Small intestine (tissue), 7 donors: ENCODE data around the gene PTHLH. TPM values are rescaled to one million over a fixed set of nuclear protein-coding genes. Genes with fewer than 3 reads are reported as not detected.

Experiments
- DNase-seq, 2 donors: peaks; one replicate each; pipeline versions ENCODE4 v3.0.0 to v3.0.0-alpha.2; 2013
- FAIRE-seq: peaks from 2 replicates; lab custom pipeline; 2012; peaks lifted over from hg19 to GRCh38; lab: Jason Lieb, UNC
- H3K27ac ChIP-seq, 3 donors: one replicate each; pipeline ENCODE4 v1.5.1; 2013; ENCODE audit warnings: low read length in 2 of 3, mild to moderate bottlenecking in 2 of 3, control low read depth in 1 of 3, inconsistent platforms in 1 of 3, low read depth in 1 of 3, moderate library complexity in 1 of 3
- H3K27me3 ChIP-seq, 3 donors: one replicate each; pipeline ENCODE4 v1.6.1; 2013; ENCODE audit warnings: low read length in 3 of 3, inconsistent platforms in 1 of 3; ENCODE audit not compliant: control insufficient read depth in 3 of 3, insufficient read depth in 3 of 3
- H3K36me3 ChIP-seq, 3 donors: one replicate each; pipeline ENCODE4 v1.6.1; 2013; ENCODE audit warnings: low read length in 3 of 3, inconsistent platforms in 1 of 3, low read depth in 1 of 3, mild to moderate bottlenecking in 1 of 3, moderate library complexity in 1 of 3; ENCODE audit not compliant: control insufficient read depth in 3 of 3, insufficient read depth in 2 of 3
- H3K4me1 ChIP-seq, 3 donors: one replicate each; pipeline ENCODE4 v1.6.1; 2013; ENCODE audit warnings: low read length in 2 of 3, inconsistent platforms in 1 of 3, low read depth in 1 of 3, mild to moderate bottlenecking in 1 of 3, moderate library complexity in 1 of 3; ENCODE audit not compliant: control insufficient read depth in 3 of 3, insufficient read depth in 2 of 3
- H3K4me3 ChIP-seq, 3 donors: one replicate each; pipeline ENCODE4 v1.5.1; 2013; ENCODE audit warnings: low read length in 3 of 3, control low read depth in 1 of 3, inconsistent platforms in 1 of 3, low read depth in 1 of 3, mild to moderate bottlenecking in 1 of 3, moderate library complexity in 1 of 3
- H3K9me3 ChIP-seq, 2 donors: one replicate each; pipeline ENCODE4 v1.6.1; 2013; ENCODE audit warnings: low read depth in 1 of 2, low read length in 1 of 2; ENCODE audit not compliant: control insufficient read depth in 2 of 2, insufficient read depth in 1 of 2
- WGBS, 3 donors: extraction: QIAGEN DNeasy Blood & Tissue Kit; methylation state at CpG; one replicate each; pipeline ENCODE4 v1.1.7; 2013; 5-methylcytosine and 5-hydroxymethylcytosine counted together
- polyA plus RNA-seq, 4 donors: library from polyadenylated mRNA; stranded (reverse) in 3 of 4; unstranded in 1 of 4; fragments of 200-250 nt in 3 of 4; fragments of 120-200 nt in 1 of 4; gene quantifications; one replicate each; pipeline versions ENCODE4 v1.2.1 to v1.2.3, GENCODE V29; 2013
- donor health status: healthy with polysubstance abuse.
- donor health status: control.
- donor health status: control.
- donor health status: Bipolar disorder and iron deficiency.
- donor health status: healthy.

The PTHLH gene
- polyA plus RNA-seq, 4 donors, result 0.15 to 0.55 (median 0.54) TPM; not detected in 1

DNA sequence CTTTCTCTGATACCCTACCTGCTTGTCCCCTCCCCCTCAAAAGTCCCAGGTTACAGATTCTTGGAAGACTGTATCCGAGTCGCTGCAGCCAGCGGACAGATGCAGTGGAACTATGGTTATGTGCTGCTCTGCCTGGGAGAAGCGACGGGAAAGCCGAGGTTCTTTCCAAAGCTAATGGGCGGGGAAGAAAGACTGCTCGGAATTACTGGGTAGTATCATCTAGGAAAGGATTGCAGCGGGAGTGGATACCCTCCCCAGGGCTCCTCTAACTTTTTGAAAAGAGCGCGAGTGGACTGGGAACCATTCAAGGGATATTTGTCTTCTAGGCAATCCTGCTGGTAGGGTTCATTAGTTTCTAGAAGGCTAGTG is 1.4 kb downstream of the PTHLH start:
- Histone ChIP-seq H3K27ac (no peak overlapping the region), H3K27me3 (peaks cover 13 to 71% (median 37%) of the 10 kb centered on the region in 3 donors), H3K4me3 (no peak overlapping the region), H3K4me1 (peaks cover 3 to 12% (median 4%) of the 10 kb centered on the region in 3 donors), H3K9me3 (no peaks in the 10 kb centered on the region), H3K36me3 (no peaks in the 10 kb centered on the region)
- no peak for FAIRE-seq
- DNase-seq, result peak in 1 of 2 donors; percentile 18
- 9 to 14% (median 11%) methylated on average over 11 of the region's 11 CpGs for WGBS, 3 donors

GRCh38 chr12:27970401-27971120 is 2.0 kb downstream of the PTHLH start:
- peaks cover 11 to 66% (median 32%) of the 10 kb centered on the region in 3 donors for H3K27me3 ChIP-seq
- DNase-seq (peak in 1 of 2 donors; percentile 39), FAIRE-seq (no peak)
- H3K4me3 ChIP-seq, result peak overlapping the region in 1 of 3 donors; percentile 55
- H3K9me3 ChIP-seq, result no peaks in the 10 kb centered on the region
- 1 to 4% (median 4%) methylated on average over 51 to 69 of the region's 69 CpGs for WGBS, 3 donors
- no peak overlapping the region for H3K27ac ChIP-seq
- peaks cover 3 to 12% (median 4%) of the 10 kb centered on the region in 3 donors for H3K4me1 ChIP-seq
- no peaks in the 10 kb centered on the region for H3K36me3 ChIP-seq

DNA sequence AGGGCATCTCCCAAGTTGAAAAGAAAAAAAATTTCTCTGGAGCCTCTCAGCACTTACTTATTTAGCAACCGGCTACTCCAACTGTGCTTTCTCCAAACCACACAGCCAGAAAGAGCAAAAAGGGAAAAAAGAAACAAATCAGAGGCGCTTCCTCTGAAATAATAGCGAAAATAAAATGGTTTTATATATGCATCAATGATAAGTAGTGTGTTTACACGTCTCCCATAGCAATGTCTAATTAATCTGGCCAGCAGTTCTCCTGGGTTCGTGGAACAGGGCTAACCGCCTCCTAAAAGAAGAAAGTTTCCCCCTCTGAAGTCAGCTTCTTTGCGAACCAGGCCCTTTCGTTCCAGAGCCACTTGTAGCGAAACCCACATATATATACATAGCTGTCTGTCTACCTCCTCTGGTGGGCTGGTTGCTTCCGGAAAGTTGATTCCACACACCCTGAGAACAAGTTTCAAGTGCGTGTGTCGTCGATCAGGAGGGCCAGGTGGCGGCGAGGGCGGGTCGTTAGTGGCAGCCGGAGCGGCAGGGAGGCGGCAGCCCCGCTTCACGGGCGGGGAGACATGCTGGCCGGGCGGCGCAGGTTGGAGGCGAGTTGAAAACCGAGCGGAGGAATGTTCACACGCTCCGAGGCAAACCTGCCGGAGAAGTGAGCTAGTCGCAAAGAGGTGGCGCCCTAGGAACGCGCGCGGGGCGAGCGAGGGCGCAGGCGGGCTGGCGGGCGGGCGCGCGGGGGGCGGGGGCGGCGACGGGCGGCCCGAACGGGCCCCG is 2.7 kb downstream of the PTHLH start:
- Histone ChIP-seq H3K4me1 (peaks cover 3 to 12% (median 4%) of the 10 kb centered on the region in 3 donors), H3K4me3 (peak overlapping the region in 2 of 3 donors; percentile 25 to 55), H3K27me3 (peaks cover 7 to 58% (median 25%) of the 10 kb centered on the region in 3 donors), H3K27ac (no peak overlapping the region), H3K9me3 (no peaks in the 10 kb centered on the region), H3K36me3 (no peaks in the 10 kb centered on the region)
- no peak for FAIRE-seq
- 1% methylated on average over 33 to 55 of the region's 55 CpGs for WGBS, 3 donors
- peak; percentile 22 to 68 for DNase-seq

DNA sequence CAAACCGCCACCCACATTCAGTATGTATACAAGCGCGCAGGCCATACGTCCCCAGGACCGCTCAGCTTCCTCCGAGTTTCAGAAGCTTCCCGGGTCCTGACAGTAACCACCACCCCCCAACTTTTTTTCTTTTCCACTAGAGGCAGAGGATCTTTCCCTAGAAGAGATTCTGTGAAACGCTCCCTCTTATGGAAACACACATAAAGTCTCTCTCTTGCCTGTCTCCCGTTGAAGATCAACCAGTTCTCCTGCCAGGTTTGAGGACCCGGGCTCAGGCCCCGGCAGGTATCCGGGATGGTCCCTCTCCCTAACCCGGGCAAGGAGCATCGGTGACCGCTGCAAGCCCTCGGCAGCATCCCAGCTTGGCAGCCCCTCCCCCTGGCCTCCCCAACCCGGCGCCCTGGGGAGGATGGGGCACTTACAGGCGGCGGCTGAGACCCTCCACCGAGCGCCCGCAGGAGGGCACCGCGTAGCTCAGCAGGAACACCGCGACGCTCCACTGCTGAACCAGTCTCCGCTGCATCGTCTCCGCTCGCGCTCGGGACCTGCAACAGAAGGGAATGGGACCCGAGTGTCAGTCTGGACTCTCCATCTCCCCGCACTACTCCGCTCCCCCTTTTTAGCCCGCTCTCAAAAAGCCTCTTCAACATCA is 3.4 kb downstream of the PTHLH start:
- H3K27ac ChIP-seq, result no peak overlapping the region
- peaks cover 7 to 51% (median 18%) of the 10 kb centered on the region in 3 donors for H3K27me3 ChIP-seq
- 3 to 8% (median 7%) methylated on average over 31 to 38 of the region's 38 CpGs for WGBS, 3 donors
- peak in 1 of 2 donors; percentile 22 for DNase-seq
- peak overlapping the region in 1 of 3 donors; percentile 25 for H3K4me3 ChIP-seq
- H3K36me3 ChIP-seq, result no peaks in the 10 kb centered on the region
- no peaks in the 10 kb centered on the region for H3K9me3 ChIP-seq
- H3K4me1 ChIP-seq, result peaks cover 3 to 12% (median 4%) of the 10 kb centered on the region in 3 donors
- FAIRE-seq, result no peak

DNA sequence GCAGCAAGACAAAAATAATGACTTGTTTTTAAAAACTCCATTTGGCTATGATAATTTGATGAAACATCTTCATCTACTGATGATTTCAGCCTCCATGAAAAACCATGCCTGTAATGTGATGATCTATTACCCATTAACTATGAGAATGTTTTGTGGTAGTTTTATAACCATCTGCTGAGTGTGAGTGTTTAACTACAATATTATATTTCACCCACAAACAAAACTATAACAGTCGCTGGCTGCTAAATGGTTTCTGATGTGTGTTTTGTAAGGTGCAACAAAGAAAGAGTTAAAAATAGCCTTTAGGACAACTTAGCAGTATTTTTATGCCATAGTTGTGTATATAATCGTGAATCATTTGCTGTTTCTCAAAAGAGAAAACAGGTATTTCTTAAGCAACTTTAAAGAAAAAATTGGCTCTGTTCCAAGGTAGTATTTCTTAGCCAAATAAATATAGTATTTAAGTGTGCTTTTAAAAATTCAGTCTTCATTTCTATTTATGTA is 4.9 kb downstream of the PTHLH start:
- FAIRE-seq (no peak), DNase-seq (no peak)
- no peak overlapping the region for H3K27ac ChIP-seq
- WGBS, 3 donors, result 23 to 46% (median 37%) methylated on average over 2 of the region's 2 CpGs
- peaks cover 3 to 12% (median 4%) of the 10 kb centered on the region in 3 donors for H3K4me1 ChIP-seq
- H3K36me3 ChIP-seq, result no peaks in the 10 kb centered on the region
- H3K27me3 ChIP-seq, result peaks cover 7 to 47% (median 19%) of the 10 kb centered on the region in 3 donors
- H3K4me3 ChIP-seq, result no peak overlapping the region
- H3K9me3 ChIP-seq, result no peaks in the 10 kb centered on the region

GRCh38 chr12:27966870-27967269 is 5.7 kb downstream of the PTHLH start:
- H3K4me3 ChIP-seq, result no peak overlapping the region
- H3K4me1 ChIP-seq, result peaks cover 3 to 12% (median 4%) of the 10 kb centered on the region in 3 donors
- DNase-seq, result no peak
- H3K27ac ChIP-seq, result no peak overlapping the region
- no peaks in the 10 kb centered on the region for H3K9me3 ChIP-seq
- 36 to 41% (median 36%) methylated on average over 2 of the region's 2 CpGs for WGBS, 3 donors
- FAIRE-seq, result no peak
- no peaks in the 10 kb centered on the region for H3K36me3 ChIP-seq
- peaks cover 7 to 48% (median 19%) of the 10 kb centered on the region in 3 donors for H3K27me3 ChIP-seq

DNA sequence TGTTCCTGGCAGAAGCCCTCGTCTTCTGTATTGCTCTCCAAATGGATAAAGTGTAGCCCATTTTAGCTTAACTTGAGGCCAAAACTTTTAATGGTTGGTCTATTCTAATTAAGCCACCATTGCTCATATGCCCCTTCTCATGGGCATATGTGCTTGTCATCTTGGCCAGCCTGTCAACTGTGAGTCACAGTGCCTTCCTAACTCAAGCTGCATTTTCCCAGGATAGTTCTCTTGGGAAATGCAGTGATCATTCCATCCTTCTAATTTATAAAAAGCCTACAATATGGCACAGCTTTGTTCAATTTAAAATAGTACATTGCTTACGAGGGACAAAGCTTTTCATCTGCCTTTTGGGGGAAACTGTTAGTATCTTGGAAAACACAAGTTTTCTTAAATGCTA is 6.6 kb downstream of the PTHLH start:
- DNase-seq (no peak), FAIRE-seq (no peak)
- WGBS, 3 donors, result 73 to 83% (median 81%) methylated on average over 2 of the region's 2 CpGs
- Histone ChIP-seq H3K4me3 (no peak overlapping the region), H3K4me1 (peaks cover 0 to 12% (median 4%) of the 10 kb centered on the region in 3 donors), H3K27ac (no peak overlapping the region), H3K36me3 (no peaks in the 10 kb centered on the region), H3K9me3 (no peaks in the 10 kb centered on the region), H3K27me3 (peaks cover 7 to 41% (median 14%) of the 10 kb centered on the region in 3 donors)

- H3K4me1 ChIP-seq, result peaks cover 0 to 12% (median 4%) of the 10 kb centered on the region in 3 donors
- FAIRE-seq, result no peak
Measured at GRCh38 chr12:27965411-27965810, 7.1 kb downstream of the PTHLH start.

More at GRCh38 chr12:27965411-27965810, 7.1 kb downstream of the PTHLH start:
- no peak for DNase-seq
- Histone ChIP-seq H3K27me3 (peaks cover 5 to 36% (median 10%) of the 10 kb centered on the region in 3 donors), H3K9me3 (no peaks in the 10 kb centered on the region), H3K36me3 (no peaks in the 10 kb centered on the region), H3K27ac (no peak overlapping the region), H3K4me3 (no peak overlapping the region)
- WGBS, 3 donors, result 0 to 27% (median 26%) methylated on average over 1 of the region's 1 CpG
